Right lobe of liver (tissue), 6 donors: ENCODE results near the gene RAB31. TPM values are rescaled to one million over a fixed set of nuclear protein-coding genes. Genes with fewer than 3 reads are reported as not detected.

Experiments used
- ATAC-seq, 4 donors: fragments of 200-7000 bp; cut with Tn5 transposase; one replicate each; pipeline ENCODE4 v1.9.1; 2020; ENCODE audit warnings: mild to moderate bottlenecking in 4 of 4, moderate library complexity in 4 of 4
- DNase-seq, 3 donors: peaks; one replicate each; pipeline ENCODE4 v3.0.0-alpha.2; 2020
- H3K27ac ChIP-seq, 3 donors: fragments of 200-600 bp; one replicate each; pipeline ENCODE4 v1.8.0; 2022
- H3K27me3 ChIP-seq, 2 donors: fragments of 200-600 bp; one replicate each; pipeline ENCODE4 v1.8.0; 2022
- H3K36me3 ChIP-seq, 4 donors: fragments of 200-600 bp; sonication (generic) in 1 of 4; one replicate each; pipeline versions ENCODE4 v1.5.1 to v1.8.0; 2017 to 2022; ENCODE audit warnings: control low read depth in 1 of 4
- H3K4me1 ChIP-seq, 4 donors: fragments of 200-600 bp; sonication (generic) in 1 of 4; one replicate each; pipeline versions ENCODE4 v1.5.1 to v1.8.0; 2017 to 2022; ENCODE audit warnings: control low read depth in 1 of 4
- H3K4me3 ChIP-seq, 3 donors: fragments of 200-600 bp; one replicate each; pipeline ENCODE4 v1.8.0; 2022
- H3K9me3 ChIP-seq, 4 donors: fragments of 200-600 bp; sonication (generic) in 1 of 4; one replicate each; pipeline versions ENCODE4 v1.5.1 to v1.8.0; 2017 to 2022; ENCODE audit warnings: control low read depth in 1 of 4
- CTCF ChIP-seq, 4 donors: fragments of 200-600 bp in 3 of 4; fragments of 450-650 bp in 1 of 4; IDR thresholded peaks; one replicate each; pipeline versions ENCODE4 v1.5.1 to v1.8.0; 2016 to 2022; ENCODE audit warnings: antibody characterized with exemption in 4 of 4, mild to moderate bottlenecking in 2 of 4
- POLR2A ChIP-seq: fragments of 450-650 bp; IDR thresholded peaks from one replicate; pipeline ENCODE4 v1.6.1; 2017; ENCODE audit warnings: antibody characterized with exemption, mild to moderate bottlenecking
- WGBS: methylation state at CpG from one replicate; pipeline ENCODE4 v1.1.6; 2018; ENCODE audit warnings: low coverage, low lambda C conversion rate; ENCODE audit not compliant: insufficient coverage; ENCODE audit errors: missing lambda C conversion rate; 5-methylcytosine and 5-hydroxymethylcytosine counted together
- intact Hi-C, 2 donors: fragments of 100-400 bp; cut with DNase I; formaldehyde crosslinking; loops; one replicate each; pipeline versions ENCODE4 v1.11.2 to v1.14.1; 2022
- total RNA-seq, 6 experiments: library from RNA; depleted of rRNA in 2 of 6; stranded (reverse); fragments of >200 nt in 2 of 6; fragmentation: NEBNext Ultra II Directional in 3 of 6; extraction: Animal tissue kit (Norgen Biotek cat#: 25700) in 3 of 6; gene quantifications; one replicate each; pipeline versions ENCODE4 v1.1.0 to v1.2.4, GENCODE V29; 2016 to 2023
- donor health status: DM: no; HTN: yes; CAD: no.
- donor health status: DM: no; HTN: no; CAD: no.
- donor health status: DM: no; HTN: no; CAD: no.
- donor health status: DM: no; HTN: yes; CAD: no.
- donor health status: DM: no; HTN: yes; CAD: no.

Gene RAB31
- total RNA-seq, 6 experiments from 2014 or later = 3.0 to 14.3 (median 5.4) TPM

- H3K27ac ChIP-seq = no peak overlapping the region
- 74% methylated on average over 7 of the region's 7 CpGs for WGBS
- TF ChIP-seq POLR2A (no peak), CTCF (IDR thresholded peaks at IDR 0.05) (no peak)
- no peaks in the 10 kb centered on the region for H3K9me3 ChIP-seq
- no peaks in the 10 kb centered on the region for H3K4me1 ChIP-seq
- peak in 1 of 4 donors; percentile 29 for ATAC-seq
- H3K36me3 ChIP-seq = no peaks in the 10 kb centered on the region
- no peak overlapping the region for H3K4me3 ChIP-seq
- no peaks in the 10 kb centered on the region for H3K27me3 ChIP-seq
- DNase-seq = no peak
- intact Hi-C loops = no loop called here
Measured at GRCh38 chr18:9753846-9754245, 45.7 kb downstream of the RAB31 start.

- WGBS = 0% methylated on average over 1 of the region's 3 CpGs
- Histone ChIP-seq H3K27ac (no peak overlapping the region), H3K9me3 (no peaks in the 10 kb centered on the region), H3K4me1 (no peaks in the 10 kb centered on the region), H3K36me3 (no peaks in the 10 kb centered on the region), H3K4me3 (no peak overlapping the region), H3K27me3 (no peaks in the 10 kb centered on the region)
- DNase-seq (no peak), ATAC-seq (no peak)
- intact Hi-C loops = no loop called here
- TF ChIP-seq CTCF (IDR thresholded peaks at IDR 0.05) (no peak), POLR2A (no peak)
Measured at GRCh38 chr18:9755110-9755509, 47.0 kb downstream of the RAB31 start.

- H3K4me1 ChIP-seq = no peaks in the 10 kb centered on the region
- intact Hi-C loops = no loop called here
- H3K36me3 ChIP-seq = no peaks in the 10 kb centered on the region
- no peaks in the 10 kb centered on the region for H3K27me3 ChIP-seq
- no peak for DNase-seq
- TF ChIP-seq POLR2A (no peak), CTCF (IDR thresholded peaks at IDR 0.05) (no peak)
- H3K4me3 ChIP-seq = no peak overlapping the region
- 29% methylated on average over 1 of the region's 3 CpGs for WGBS
- no peaks in the 10 kb centered on the region for H3K9me3 ChIP-seq
- no peak overlapping the region for H3K27ac ChIP-seq
- peak; percentile 29 to 61 (median 52) for ATAC-seq
Measured at GRCh38 chr18:9755615-9756014, 47.5 kb downstream of the RAB31 start.

GRCh38 chr18:9756271-9756932 is 48.3 kb downstream of the RAB31 start:
- no peaks in the 10 kb centered on the region for H3K9me3 ChIP-seq
- H3K36me3 ChIP-seq = no peaks in the 10 kb centered on the region
- H3K4me1 ChIP-seq = no peaks in the 10 kb centered on the region
- TF ChIP-seq POLR2A (no peak), CTCF (IDR thresholded peaks at IDR 0.05) (no peak)
- intact Hi-C loops = no loop called here
- H3K27ac ChIP-seq = no peak overlapping the region
- no peaks in the 10 kb centered on the region for H3K27me3 ChIP-seq
- ATAC-seq = no peak
- DNase-seq = no peak
- WGBS = 57% methylated on average over 3 of the region's 4 CpGs
- H3K4me3 ChIP-seq = no peak overlapping the region
